SU-DHL-6 (cell line): ENCODE measurements around the gene TANC2.

ENCODE experiments used
- EZH2phosphoT487 ChIP-seq: fragments of 200-600 bp; sonication (generic), shearing (Covaris generic); conservative IDR thresholded peaks from 2 replicates; pipeline ENCODE4 v1.6.1; 2018; ENCODE audit warnings: mild to moderate bottlenecking, antibody characterized with exemption, low read length, moderate library complexity, mixed read lengths
- TF ChIP-seq, protein P1 (sequence below): fragments of 200-600 bp; sonication (generic); IDR thresholded peaks from one replicate; pipeline ENCODE4 v1.5.1; 2017; ENCODE audit warnings: antibody characterized with exemption, mild to moderate bottlenecking, low read length, moderate library complexity; ENCODE audit not compliant: insufficient read depth, poor library complexity, severe bottlenecking

DNA sequence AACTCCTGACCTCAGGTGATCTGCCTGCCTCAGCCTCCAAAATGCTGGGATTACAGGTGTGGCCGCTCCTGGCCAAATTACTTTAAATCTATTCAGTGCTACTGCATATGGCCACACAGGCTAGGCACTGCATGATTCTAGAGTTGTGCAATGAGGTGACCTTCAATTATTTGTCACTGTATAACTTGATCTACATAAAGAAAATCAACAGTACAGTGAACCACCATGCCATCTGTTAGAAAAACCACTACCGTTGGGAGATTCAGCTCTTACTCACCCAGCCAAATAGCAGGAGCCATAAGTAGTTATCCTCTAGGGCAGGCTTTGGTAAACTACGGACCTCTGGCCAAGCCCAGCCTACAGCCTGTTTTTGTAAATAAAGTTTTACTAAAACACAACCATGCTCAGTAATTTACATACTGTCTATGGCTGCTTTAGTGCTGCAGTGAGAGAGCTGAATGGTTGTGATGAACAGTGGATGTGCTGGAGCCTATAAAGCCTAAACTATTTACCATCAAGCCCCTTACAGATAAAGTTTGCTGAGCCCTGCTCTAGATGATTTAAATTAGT, 40.7 kb upstream of the TANC2 start:
- TF ChIP-seq, protein P1, sequence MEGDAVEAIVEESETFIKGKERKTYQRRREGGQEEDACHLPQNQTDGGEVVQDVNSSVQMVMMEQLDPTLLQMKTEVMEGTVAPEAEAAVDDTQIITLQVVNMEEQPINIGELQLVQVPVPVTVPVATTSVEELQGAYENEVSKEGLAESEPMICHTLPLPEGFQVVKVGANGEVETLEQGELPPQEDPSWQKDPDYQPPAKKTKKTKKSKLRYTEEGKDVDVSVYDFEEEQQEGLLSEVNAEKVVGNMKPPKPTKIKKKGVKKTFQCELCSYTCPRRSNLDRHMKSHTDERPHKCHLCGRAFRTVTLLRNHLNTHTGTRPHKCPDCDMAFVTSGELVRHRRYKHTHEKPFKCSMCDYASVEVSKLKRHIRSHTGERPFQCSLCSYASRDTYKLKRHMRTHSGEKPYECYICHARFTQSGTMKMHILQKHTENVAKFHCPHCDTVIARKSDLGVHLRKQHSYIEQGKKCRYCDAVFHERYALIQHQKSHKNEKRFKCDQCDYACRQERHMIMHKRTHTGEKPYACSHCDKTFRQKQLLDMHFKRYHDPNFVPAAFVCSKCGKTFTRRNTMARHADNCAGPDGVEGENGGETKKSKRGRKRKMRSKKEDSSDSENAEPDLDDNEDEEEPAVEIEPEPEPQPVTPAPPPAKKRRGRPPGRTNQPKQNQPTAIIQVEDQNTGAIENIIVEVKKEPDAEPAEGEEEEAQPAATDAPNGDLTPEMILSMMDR = no peak
- no peak for TF ChIP-seq EZH2phosphoT487
